H1 (cell line): ENCODE data around the gene SNX24. TPM values are rescaled to one million over a fixed set of nuclear protein-coding genes. Genes with fewer than 3 reads are reported as not detected.

ENCODE experiments used
- CTCF ChIP-seq, 3 experiments: IDR thresholded peaks; 1 replicate in 2 of 3; 2 replicates in 1 of 3; pipeline versions ENCODE4 v1.5.1 to v1.6.1; 2011; ENCODE audit warnings: low read length in 3 of 3, mild to moderate bottlenecking in 3 of 3, inconsistent platforms in 2 of 3, low read depth in 1 of 3, moderate library complexity in 1 of 3; ENCODE audit not compliant: insufficient read depth in 1 of 3; ENCODE audit errors: control extremely low read depth in 1 of 3
- PHF8 ChIP-seq: fragments of 200-600 bp; sonication (generic); conservative IDR thresholded peaks from 2 replicates; pipeline ENCODE4 v1.7.1; 2012; ENCODE audit warnings: low read depth, mild to moderate bottlenecking, inconsistent platforms, low read length, moderate library complexity
- POLR2AphosphoS5 ChIP-seq: IDR thresholded peaks from 2 replicates; pipeline ENCODE4 v1.6.1; 2011; ENCODE audit warnings: low read depth, low read length
- TAF7 ChIP-seq: optimal IDR thresholded peaks from 2 replicates; pipeline ENCODE3; 2011; ENCODE audit warnings: low read depth, mild to moderate bottlenecking, inconsistent platforms, low read length, moderate library complexity, borderline replicate concordance
- USF2 ChIP-seq: IDR thresholded peaks from 2 replicates; pipeline ENCODE4 v1.6.1; 2011; ENCODE audit warnings: low read length, improper control_type of control experiment
- polyA plus RNA-seq, 7 experiments: library from polyadenylated mRNA; depleted of rRNA in 3 of 7; stranded (reverse) in 5 of 7; unstranded in 2 of 7; fragments of >200 nt in 5 of 7; fragments of 200-250 nt in 2 of 7; gene quantifications; 1 replicate in 5 of 7; 2 replicates in 1 of 7; 4 replicates in 1 of 7; pipeline versions ENCODE4 v1.2.1 to v1.2.3, GENCODE V29; 2011 to 2013; ENCODE audit warnings: missing spikeins in 2 of 7, mixed read lengths in 2 of 7
- total RNA-seq: library from RNA; stranded (reverse); fragmentation: NEBNext Ultra II Directional; extraction: Animal tissue kit (Norgen Biotek cat#: 25700); gene quantifications from 2 replicates; pipeline ENCODE4 v1.2.1, GENCODE V29; 2021

Gene SNX24
- total and polyA plus RNA-seq, 2 of the 8 experiments (the other 6 are each of a cell fraction or from before 2014, with no cell fraction given): 7.3 to 14.3 TPM

GRCh38 chr5:122901346-122901745, 55.9 kb downstream of the SNX24 start (continued):
- no peak for TF ChIP-seq USF2
- TF ChIP-seq POLR2AphosphoS5: no peak
- no peak for TF ChIP-seq PHF8
- no peak for TF ChIP-seq CTCF (IDR thresholded peaks at IDR 0.05; ENCODE audit: control extremely low read depth in 1 of 3, insufficient read depth in 1 of 3, low read depth in 1 of 3, low read length in 3 of 3)
- TF ChIP-seq TAF7: no peak
- TF ChIP-seq, all 59 proteins: peak for 0
